ENCODE results near the gene SPEM1. TPM values are rescaled to one million over a fixed set of nuclear protein-coding genes. Genes with fewer than 3 reads are reported as not detected.

Gene SPEM1
- total RNA-seq, 1 experiment from 2014 or later: 0.33 TPM

DNA sequence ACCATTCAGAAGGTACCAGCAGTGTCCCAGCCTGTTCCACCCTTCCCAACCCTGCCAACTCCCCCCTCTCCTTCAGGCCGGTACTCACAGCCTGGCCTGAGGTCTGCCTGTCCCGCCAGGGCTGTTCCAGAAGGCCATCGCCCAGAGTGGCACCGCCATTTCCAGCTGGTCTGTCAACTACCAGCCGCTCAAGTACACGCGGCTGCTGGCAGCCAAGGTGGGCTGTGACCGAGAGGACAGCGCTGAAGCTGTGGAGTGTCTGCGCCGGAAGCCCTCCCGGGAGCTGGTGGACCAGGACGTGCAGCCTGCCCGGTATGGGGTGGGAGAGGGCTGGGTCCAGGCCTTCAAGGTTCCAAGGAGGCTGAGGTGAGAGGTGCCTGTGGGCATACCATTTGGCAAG is 5.3 kb upstream of the SPEM1 start:
- H2AFZ ChIP-seq (ENCODE audit: low read length): no peak overlapping the region
- no peak overlapping the region for H2BK15ac ChIP-seq (ENCODE audit: low read depth, low read length)
- no peaks in the 10 kb centered on the region for H3K79me1 ChIP-seq (ENCODE audit: insufficient read depth, low read depth, low read length, poor library complexity, severe bottlenecking)
- H3K4me2 ChIP-seq (ENCODE audit: insufficient read depth, insufficient read length, low read length): no peak overlapping the region
- no peak overlapping the region for H3K14ac ChIP-seq (ENCODE audit: insufficient read depth, low read length)
- H3K79me2 ChIP-seq (ENCODE audit: insufficient read depth, low read length): no peaks in the 10 kb centered on the region
- WGBS (ENCODE audit: extremely low coverage, insufficient read length, low lambda C conversion rate): no CpG with 5 or more reads among the region's 14 CpGs
- H3K27me3 ChIP-seq (ENCODE audit: insufficient read depth, low read length): no peaks in the 10 kb centered on the region
- H3K56ac ChIP-seq (ENCODE audit: insufficient read length, low read depth, low read length): no peak overlapping the region
- Mint-ChIP-seq H3K36me3 (ENCODE audit: insufficient read depth in 1 of 3, low read depth in 3 of 3) (peaks cover 14 to 55% (median 45%) of the 10 kb centered on the region in 3 experiments), H3K4me1 (peaks cover 9 to 32% of the 10 kb centered on the region in 2 experiments), H3K27me3 (ENCODE audit: low read depth) (no peaks in the 10 kb centered on the region), H3K4me3 (no peak overlapping the region), H3K9me3 (peaks cover 0 to 2% of the 10 kb centered on the region in 2 experiments; a peak in 1 of 5 replicates), H3K27ac (no peak overlapping the region)
- H4K20me1 ChIP-seq (ENCODE audit: control insufficient read depth, insufficient read depth, insufficient read length): no peaks in the 10 kb centered on the region
- no peaks in the 10 kb centered on the region for H3K9me3 ChIP-seq (ENCODE audit: control insufficient read depth, low read depth, low read length)
- no peak overlapping the region for H3K9ac ChIP-seq (ENCODE audit: extremely low read depth, insufficient read length, low read length)
- no peak overlapping the region for H2BK120ac ChIP-seq (ENCODE audit: low read depth, low read length, poor library complexity, severe bottlenecking)
- H4K91ac ChIP-seq (ENCODE audit: insufficient read length, low read depth, low read length): no peak overlapping the region
- no peaks in the 10 kb centered on the region for H3K4me1 ChIP-seq (ENCODE audit: insufficient read depth, low read length)
- no peak overlapping the region for H3T11ph ChIP-seq (ENCODE audit: low read length)
- no peak overlapping the region for H4K8ac ChIP-seq (replicated peaks; ENCODE audit: insufficient read length, low read depth, low read length)
- no peaks in the 10 kb centered on the region for H3K23me2 ChIP-seq (ENCODE audit: insufficient read length, low read depth, low read length, poor library complexity, severe bottlenecking)
- no peak overlapping the region for H3K23ac ChIP-seq (ENCODE audit: insufficient read length, low read depth, low read length)
- H2BK5ac ChIP-seq (ENCODE audit: insufficient read length, low read length): no peak overlapping the region
- H2AK5ac ChIP-seq (ENCODE audit: insufficient read length, low read length): no peak overlapping the region
- H3K18ac ChIP-seq (ENCODE audit: insufficient read length, low read depth, low read length): no peak overlapping the region
- no peak overlapping the region for H2BK12ac ChIP-seq (ENCODE audit: insufficient read length, low read depth, low read length)
- H4K5ac ChIP-seq (ENCODE audit: insufficient read length, low read depth, low read length): no peak overlapping the region
- H2BK20ac ChIP-seq (ENCODE audit: low read depth, low read length, poor library complexity, severe bottlenecking): no peak overlapping the region
- no peak overlapping the region for H3K27ac ChIP-seq (ENCODE audit: insufficient read length, low read depth, low read length)
- TF ChIP-seq, protein P1, sequence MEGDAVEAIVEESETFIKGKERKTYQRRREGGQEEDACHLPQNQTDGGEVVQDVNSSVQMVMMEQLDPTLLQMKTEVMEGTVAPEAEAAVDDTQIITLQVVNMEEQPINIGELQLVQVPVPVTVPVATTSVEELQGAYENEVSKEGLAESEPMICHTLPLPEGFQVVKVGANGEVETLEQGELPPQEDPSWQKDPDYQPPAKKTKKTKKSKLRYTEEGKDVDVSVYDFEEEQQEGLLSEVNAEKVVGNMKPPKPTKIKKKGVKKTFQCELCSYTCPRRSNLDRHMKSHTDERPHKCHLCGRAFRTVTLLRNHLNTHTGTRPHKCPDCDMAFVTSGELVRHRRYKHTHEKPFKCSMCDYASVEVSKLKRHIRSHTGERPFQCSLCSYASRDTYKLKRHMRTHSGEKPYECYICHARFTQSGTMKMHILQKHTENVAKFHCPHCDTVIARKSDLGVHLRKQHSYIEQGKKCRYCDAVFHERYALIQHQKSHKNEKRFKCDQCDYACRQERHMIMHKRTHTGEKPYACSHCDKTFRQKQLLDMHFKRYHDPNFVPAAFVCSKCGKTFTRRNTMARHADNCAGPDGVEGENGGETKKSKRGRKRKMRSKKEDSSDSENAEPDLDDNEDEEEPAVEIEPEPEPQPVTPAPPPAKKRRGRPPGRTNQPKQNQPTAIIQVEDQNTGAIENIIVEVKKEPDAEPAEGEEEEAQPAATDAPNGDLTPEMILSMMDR (conservative IDR thresholded peaks at IDR 0.05): no peak
- H3K4ac ChIP-seq (ENCODE audit: low read depth, low read length): no peak overlapping the region
- no peak for DNase-seq
